Cerebellar cortex (tissue), 1 donor: Measurements from ENCODE around the gene CITED2.

Experiments
- DNase-seq: peaks from one replicate; pipeline ENCODE4 v3.0.0-alpha.2; 2015; ENCODE audit warnings: low spot score

The CITED2 gene

DNA sequence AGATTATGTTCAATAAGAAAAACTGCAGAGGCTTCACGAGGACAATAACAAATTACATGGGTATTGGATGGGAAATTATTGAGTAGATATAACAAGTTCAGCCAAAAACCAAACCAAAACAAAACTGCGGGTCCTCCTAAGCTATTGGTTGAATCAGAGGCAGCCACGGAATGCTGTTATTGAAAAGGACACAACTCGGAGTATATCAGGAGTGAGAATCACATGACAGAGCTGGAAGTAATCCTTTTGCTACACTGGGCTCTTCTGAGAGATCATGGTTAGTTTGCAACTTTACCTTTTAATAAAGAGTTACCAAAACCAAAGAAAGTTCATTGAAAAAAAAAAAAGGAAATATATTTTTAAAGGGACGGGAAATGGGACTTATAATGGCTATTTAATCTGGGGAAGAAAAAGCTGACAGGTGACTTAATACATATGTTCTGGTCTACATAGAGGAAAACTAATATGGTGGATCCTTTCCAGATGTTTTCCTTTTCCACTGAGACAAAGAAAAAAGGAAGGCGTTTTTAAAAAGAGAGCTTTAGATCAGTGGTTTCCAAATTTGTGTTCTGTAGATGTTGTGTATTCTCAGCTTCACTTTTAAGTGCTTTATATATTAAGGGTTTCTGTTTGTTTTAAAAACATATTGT, 6.9 kb upstream of the CITED2 start:
- DNase-seq: no peak

DNA sequence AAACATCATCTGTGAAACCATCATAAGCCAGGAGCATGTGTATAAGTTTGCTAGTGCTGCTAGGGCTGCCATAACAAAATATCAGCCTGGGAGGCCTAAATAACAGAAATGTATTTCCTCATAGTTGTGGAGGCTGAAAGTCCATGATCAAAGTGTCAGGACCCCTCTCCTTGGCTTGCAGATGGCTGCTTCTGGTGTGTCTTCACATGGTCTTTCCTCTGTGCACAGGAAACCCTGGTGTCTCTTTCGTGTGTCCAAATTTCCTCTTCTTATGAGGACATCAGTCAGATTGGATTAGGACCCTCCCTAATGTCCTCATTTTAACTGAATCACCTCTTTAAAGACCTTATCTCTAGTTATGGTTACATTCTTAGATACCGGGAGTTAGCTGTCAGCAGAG, 6.2 kb upstream of the CITED2 start:
- no peak for DNase-seq

DNA sequence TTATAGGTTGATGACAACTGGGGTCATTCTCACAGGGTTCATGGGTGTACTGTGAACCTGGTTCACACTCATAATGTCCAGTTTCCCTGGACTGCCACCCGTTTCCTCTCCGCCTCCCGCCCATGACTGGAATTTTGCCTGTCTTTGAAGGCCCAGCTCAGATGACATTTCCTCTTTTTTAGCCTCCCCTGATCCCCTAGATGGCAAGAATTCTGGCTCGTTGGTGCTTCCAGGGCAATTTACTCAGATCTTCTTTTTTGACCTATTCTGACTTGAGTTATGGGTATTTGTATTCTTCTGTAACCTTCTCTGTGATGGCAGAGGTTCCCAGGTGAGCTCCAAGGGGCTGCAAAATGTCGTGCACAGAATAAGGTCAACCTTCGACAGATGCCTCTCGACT, 5.7 kb upstream of the CITED2 start:
- no peak for DNase-seq

DNA sequence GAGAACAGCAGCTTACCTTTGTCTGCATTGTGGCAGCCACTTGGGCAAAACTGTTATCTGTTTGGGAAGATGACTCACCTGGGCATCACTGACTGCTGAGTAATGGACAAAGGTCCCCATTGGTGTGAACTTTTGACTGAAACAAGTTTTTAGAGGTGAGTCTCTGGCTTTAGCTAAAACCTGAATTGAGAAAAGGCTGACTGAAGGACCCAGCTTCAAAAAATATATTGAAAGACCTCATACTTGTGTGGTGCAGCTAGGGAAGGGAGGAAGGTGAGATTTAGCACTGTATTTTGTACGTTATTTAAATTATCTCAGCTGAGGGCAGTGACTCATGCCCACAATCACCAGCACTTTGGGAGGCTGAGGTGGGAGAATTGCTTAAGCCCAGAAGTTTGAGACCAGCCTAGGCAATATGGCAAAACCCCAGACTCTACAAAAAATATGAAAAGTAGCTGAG, 4.5 kb upstream of the CITED2 start:
- no peak for DNase-seq

DNA sequence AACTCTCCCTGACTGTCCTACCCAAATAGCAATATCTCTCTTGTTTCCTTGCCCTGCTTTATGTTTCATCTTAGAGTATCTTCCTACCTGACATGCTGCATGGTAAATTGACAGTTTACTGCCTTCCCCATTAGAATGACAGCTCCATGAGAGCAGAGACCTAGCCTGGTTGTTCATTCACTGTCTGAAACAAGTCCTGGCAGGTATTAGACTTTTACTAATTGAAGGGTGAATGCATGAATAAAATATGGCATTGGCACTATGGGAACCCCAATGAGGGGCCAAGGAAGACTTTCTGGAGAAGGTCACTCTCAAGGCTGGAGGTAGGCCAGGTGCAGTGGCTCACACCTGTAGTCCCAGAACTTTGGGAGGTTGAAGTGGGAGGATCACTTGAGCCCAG, 3.8 kb upstream of the CITED2 start:
- DNase-seq: no peak

DNA sequence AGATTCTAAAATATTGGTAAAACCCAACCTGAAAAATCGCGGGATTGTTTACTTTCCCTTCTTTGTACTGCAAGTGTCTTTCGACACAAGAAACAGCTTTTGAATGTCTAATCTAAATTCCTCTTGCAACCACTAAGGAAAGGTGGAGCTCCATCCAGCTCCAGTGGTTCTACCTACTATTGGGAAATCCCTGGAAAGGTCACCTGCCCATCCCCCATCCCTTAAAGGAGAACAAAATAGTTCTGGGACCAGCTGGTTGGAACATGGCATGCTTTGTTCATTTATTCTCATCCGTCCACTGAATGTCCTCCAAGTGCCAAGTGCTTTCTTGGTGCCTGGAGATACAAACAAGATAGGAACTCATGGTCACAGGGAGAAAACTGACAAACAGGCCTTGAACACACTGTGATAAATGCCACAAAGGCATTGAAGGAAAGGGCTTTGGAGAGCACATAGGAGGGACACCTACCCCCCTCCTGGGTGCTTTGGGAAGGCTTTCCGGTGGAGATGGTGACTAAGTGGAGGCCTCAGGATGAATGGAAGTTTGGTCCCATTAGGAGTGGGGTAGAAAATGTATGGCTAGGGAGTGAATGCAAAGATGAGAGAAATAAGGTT, 2.3 kb upstream of the CITED2 start:
- DNase-seq: peak; percentile 68

DNA sequence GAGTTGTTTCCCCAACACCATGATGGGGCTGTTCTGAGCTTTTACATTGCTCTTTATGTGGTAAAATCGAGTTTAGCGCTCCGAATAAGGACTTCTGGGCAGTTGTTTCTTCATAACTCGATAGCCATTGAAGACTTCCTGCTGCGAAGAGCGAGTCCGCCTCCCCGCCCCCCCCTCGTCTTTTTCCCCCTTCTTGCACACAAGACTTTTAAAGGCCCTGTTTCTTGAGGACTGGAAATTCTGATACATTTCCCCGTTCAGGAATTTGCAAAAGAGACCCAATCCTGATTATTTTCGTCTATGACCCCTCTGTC, 1.5 kb upstream of the CITED2 start:
- no peak for DNase-seq

DNA sequence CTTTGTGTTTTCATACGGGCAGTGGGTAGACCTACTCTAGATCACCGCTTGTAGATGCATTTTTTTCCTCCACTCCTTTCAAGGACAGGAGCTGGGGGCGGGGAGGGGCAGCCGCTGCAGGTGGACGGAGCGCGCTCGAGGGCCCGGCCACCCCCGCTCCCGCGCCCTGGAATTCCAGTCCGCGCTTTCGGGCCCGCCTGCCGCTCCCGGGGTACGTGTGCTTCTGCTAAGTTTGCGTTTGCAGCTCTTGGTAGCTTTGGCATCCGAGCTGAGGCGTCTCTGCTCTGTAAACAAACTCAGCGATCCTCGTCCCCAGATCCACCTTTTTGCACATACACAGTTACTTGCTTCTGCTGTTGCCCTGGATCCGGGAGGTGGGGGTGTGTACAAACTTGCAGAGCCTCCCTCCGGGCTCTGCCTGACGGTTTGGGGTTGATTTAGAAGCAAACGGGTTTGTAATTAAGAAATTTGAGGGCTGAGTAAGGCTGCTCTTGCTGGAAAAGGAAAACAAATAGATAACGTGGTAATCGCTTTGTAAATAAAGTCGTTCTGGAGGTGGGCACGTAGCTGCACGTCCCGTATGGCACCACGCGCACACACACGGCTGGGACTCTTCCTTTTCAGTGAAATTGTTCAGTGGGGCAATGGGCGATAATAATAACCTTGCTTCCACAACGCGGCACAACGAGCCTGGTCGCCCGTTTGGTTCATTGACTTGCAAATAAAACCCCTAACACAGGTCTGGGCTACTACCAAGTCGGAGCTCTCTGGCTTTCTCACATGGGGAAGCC, 973 bp upstream of the CITED2 start:
- peak; percentile 99 for DNase-seq

DNA sequence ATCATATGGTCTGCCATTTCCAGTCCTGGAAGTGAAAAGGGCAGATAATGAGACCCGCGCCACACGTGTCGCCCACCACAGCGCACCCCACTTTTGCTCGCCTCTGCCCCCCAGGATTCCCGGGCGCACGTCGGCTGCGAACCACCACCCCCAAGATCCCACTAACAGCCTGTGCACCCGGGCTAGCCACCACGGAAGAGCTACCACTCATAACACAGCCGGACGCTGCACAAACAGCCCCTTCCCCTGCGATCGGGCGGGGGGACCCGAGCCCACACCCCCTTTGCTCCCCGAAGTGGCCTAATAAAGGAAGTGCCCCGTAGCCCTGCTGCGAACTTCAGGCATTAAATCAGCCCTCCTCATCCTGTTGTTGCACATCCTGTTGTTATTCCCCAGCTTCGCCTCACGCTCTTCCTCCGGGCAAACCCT, 506 bp downstream of the CITED2 start:
- no peak for DNase-seq

DNA sequence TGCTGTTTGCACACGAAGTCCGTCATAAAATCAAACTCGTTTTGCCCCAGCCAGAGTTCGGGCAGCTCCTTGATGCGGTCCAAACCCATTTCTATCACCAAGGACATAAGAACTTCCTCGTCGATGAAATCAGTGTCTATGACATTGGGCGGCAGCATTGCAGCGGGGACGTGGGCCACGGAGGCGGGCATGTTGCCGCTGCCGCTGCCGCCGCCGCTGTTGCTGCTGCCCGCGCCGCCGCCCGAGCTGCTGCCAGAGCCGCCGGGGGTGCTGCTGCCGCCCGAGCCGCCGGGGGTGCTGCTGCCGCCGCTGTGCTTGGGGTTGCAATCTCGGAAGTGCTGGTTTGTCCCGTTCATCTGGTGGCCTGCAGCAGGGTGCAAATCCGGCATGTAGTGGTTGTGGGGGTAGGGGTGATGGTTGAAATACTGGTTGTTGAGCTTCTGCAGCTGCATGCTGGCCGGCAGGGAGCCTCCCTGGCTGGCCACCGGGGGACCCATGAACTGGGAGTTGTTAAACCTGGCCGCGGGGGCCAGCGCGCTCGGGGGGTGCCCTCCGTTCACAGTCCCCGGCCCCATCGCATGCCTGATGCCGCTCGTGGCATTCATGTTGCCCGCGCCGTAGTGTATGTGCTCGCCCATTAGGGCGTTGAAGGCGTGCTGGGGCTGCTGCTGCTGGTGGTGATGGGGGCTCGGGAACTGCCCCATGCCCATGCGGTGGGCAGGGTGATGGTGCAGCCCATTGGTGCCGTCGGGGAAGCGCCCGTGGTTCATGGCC, 1.1 kb downstream of the CITED2 start:
- DNase-seq: peak; percentile 39

DNA sequence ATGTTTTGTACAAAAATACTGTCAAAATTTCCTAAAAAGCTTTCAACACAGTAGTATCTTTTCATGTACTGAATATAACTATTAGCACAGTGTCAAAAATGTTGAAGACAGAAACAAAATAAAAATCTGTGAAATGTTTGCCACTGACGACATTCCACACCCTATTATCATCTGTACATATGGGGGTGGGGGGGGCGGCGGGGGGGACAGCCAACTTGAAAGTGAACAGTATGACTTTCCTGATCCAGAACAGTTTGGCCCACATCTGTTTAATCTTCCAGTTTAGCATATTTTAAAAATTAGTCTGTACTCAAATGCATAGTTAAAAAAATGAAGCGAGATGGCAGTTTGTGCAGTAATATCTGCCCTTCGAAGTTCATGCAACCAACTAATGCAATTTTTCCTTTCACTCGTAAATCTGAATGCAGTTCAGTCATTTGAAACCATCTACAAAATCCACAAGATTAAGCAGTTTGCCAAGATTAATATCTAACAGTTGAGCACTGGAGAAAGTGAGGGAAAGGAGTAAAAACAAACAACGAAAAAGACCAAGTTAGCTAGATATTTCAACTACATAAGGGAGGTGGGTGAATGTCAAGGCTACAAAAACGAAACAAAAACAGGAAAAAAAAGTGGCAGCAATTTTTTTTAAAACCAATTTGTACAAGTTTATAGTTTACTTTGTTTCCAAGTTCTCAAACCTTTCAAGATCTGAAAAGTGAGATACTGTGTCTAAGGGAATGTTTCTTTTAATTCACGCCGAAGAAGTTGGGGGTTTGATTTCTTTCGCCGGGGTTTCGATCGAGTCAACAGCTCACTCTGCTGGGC, 1.9 kb downstream of the CITED2 start:
- peak; percentile 15 for DNase-seq

DNA sequence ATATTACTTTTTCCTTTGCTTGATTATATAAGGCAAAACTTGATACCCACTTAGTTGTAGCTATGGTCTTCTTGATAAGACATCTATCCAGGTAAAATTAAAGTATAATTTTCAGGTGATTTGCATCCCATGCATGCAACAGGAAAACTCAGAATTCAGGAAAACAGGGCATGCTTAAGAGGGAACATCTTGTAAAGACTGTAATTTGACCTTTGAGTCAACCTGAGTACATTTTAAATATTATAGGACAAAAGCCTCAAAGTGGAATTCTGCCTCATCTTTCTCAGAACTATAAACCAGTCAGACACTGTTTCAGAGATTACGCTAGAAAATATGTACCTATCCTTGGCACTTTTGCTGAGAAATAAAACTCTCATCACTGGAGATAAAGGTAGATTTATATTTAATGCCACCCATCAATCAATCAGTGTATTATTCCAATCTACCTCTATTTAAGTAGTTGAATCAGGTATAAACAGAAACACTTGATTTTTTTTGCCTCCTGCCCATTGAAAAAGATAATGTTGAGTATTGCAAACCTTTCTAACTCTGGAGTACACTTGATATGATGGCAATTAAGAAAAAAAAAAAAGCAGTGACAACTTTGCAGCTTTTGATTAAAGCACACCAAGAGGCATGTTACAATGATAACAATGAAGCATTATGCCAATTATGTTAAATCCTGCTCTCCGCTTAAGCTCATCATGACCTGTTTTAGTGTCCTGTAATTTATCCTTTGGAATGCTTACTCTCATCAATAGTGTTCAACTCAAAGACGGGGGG, 2.8 kb downstream of the CITED2 start:
- peak; percentile 30 for DNase-seq

DNA sequence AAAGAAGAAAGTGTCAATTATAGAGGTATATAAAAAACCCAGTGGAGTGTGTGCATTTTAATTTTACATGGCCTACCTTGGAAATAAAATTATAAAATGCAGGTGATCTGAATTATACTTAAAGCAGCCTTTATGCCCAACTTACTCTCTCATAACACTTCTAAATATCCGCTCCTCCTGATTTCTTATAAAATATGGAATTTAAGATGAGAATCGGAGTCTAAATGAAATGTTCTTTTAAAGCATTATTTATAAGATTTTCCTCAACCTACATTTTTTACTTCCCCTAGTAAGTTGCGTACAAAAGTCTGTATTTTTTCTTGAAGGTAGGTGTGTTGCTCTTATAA, 3.5 kb downstream of the CITED2 start:
- DNase-seq: no peak

DNA sequence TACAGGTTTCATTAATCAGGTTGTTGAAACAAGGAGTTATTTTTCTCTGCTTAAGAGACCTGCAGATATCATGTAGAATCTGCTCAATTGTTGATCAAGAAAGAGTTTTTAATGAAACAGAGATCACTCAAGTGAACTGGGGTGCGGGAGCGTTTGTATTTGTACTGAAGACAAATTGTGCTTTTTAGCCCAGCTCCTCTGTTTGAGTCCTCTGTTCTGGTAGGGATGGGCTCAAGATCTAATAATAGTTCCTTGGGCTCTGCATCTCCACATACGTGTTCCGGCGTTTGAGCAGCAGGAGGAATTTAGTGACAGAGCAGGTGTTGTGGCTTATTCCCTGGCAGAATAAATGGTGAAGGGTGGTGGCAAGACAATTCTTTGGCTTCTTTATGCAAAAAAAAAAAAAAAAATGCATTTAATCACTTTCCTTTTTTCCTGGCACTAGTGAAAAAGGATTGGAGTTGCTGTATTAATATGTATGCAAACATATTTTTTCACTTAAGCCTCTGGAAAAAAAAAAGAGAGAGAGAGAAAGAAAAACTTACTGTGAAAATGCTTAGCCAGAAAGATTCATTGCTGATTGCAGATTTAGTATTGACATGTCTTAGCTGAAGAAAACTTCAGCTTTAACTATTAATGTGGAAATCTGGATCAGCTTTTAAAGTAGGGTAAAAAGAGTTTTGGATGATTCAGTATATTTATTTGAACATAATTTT, 4.0 kb downstream of the CITED2 start:
- peak; percentile 95 for DNase-seq

DNA sequence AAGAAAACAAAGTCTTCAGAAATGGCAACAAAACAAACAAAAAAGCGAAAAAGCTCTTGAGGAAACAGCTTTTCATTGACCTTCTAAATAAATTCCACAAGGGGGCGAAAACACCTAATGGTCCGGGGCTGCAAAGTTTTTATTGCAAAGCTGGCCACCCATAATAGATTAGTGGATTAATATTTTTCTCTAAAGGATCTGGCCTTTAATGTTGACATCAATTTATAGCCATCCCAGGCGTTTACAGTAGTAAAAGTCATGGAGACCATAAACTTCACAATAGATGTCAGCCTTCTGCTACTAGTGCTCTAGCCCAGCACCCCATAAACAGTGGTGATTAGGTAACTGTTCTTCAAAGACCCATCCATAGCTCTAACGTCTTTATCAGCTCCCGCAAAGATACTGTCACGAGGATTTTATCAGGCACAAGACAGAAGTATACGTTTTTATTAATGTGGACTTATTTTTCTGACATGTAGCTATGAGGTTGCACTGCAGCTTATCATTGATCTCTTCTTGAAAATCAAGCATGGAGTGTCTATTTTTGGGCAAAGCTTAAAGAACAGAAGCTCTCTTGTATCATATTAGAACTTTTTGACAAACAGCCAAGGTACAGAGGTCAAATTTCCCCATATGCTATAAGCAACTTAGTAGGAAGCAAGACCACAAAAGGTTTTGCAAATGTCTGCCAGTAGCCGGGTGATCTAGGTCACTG, 4.7 kb downstream of the CITED2 start:
- DNase-seq: peak; percentile 87

DNA sequence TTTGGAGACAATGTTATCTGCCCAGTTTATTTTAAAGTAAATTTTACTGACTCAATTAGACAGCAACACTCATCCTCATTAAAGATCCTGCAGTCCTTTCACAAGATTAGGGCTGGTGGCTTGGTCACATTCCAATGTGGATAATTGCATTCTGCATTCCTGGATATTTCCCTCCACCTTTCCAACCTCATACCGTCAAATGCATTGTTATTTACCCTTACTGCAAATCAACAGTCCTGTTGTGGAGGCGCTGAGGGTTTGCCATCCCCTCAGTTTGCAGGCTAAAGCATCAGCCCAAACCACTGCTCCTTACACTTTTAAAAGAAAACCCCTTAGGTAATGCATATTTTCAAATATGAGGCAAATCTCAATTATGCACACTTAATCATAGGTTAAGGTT, 5.4 kb downstream of the CITED2 start:
- DNase-seq: peak; percentile 83

DNA sequence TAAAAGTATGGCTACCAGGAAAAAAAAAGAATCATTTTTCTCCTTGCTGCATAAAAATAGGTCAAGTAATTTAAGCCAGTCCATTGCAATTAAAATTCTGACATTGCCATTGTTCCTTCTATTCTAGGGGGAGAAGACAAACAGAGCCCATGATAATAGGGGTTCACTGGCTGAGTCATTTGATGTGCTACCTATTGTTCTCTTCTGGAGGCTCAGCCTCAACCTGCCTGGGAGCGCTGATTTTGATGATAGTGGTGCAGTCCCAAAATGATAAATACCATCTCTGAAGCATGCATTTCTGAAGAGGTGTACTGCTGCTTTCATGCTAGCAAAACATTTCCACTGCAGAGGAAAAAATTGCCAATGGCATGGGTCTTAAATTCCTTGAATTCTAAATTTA, 5.8 kb downstream of the CITED2 start:
- DNase-seq: no peak

DNA sequence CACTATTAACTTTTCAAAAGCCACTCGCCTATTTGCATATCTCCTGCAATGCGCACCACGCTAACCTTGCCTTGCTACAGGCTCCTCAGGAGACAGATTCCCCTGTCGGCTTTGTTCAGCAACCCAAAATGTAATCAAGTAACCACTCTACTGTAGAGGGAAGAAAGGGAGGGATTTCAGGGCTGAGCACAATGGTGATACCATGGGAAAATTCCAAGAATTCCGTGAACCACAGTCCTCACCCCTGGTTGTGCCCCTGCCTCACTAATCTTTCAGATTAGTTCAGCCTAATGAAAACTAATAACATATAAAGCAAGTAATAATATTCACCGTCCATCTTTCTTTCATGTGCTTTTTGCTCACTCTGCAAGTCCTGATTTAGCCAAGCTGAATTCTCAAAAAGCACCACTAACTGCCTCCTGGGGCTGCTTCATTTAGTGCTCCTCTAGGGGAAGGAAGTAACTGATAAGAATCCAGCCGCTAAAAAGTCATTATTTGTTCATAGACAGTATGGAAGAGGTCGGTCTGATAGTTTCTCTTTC, 6.6 kb downstream of the CITED2 start:
- peak; percentile 90 for DNase-seq

DNA sequence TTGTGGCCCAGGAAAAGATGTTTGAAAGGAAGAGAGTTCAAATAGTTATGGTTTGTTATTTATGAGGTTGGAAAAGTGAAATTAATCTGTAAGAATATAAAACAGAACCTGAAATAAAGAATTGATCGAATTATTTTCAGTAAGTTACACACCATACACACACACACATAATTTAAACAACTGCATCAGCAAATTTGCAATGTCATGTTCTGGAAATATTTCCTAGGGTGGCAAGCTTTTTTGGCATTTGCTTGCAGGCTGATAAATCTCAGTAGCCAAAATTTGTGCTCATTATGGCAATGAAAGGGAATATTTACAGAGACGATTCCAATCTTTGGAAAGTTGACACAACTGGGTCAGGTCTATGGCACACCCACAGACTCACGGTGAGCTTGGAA, 9.5 kb downstream of the CITED2 start:
- DNase-seq: no peak
